HEK293 (cell line): ENCODE measurements around the gene PARD3B.

Source experiments
- FEZF1 ChIP-seq: fragments of 450-650 bp; formaldehyde crosslinking; IDR thresholded peaks from 2 replicates; pipeline ENCODE4 v1.5.1; 2016; ENCODE audit warnings: missing biosample characterization, missing genetic modification characterization
- GLI4 ChIP-seq: fragments of 450-650 bp; formaldehyde crosslinking; IDR thresholded peaks from 2 replicates; pipeline ENCODE4 v1.5.1; 2016; ENCODE audit warnings: missing biosample characterization, missing genetic modification characterization
- IKZF3 ChIP-seq: fragments of 450-650 bp; IDR thresholded peaks from 2 replicates; pipeline ENCODE4 v1.5.0; 2018; ENCODE audit warnings: missing biosample characterization, mild to moderate bottlenecking, missing genetic modification characterization, moderate library complexity
- MEIS1 ChIP-seq: sonication (generic); formaldehyde crosslinking; IDR thresholded peaks from 2 replicates; pipeline ENCODE4 v1.8.1; 2022; ENCODE audit warnings: missing genetic modification reagents, mild to moderate bottlenecking, borderline replicate concordance
- MYNN ChIP-seq: fragments of 450-650 bp; formaldehyde crosslinking; IDR thresholded peaks from 2 replicates; pipeline ENCODE4 v1.5.1; 2016; ENCODE audit warnings: missing biosample characterization, missing genetic modification characterization, borderline replicate concordance
- ZBTB1 ChIP-seq: fragments of 450-650 bp; formaldehyde crosslinking; IDR thresholded peaks from 2 replicates; pipeline ENCODE4 v1.5.1; 2016; ENCODE audit warnings: missing biosample characterization, missing genetic modification characterization
- ZBTB48 ChIP-seq: fragments of 450-650 bp; formaldehyde crosslinking; IDR thresholded peaks from 2 replicates; pipeline ENCODE4 v1.5.1; 2016; ENCODE audit warnings: missing biosample characterization, missing genetic modification characterization
- ZEB2 ChIP-seq: fragments of 450-650 bp; formaldehyde crosslinking; IDR thresholded peaks from 2 replicates; pipeline ENCODE4 v1.5.1; 2016; ENCODE audit warnings: missing biosample characterization, missing genetic modification characterization
- ZNF146 ChIP-seq: fragments of 450-650 bp; formaldehyde crosslinking; IDR thresholded peaks from 2 replicates; pipeline ENCODE4 v1.5.1; 2016; ENCODE audit warnings: missing biosample characterization, missing genetic modification characterization
- ZNF169 ChIP-seq: fragments of 450-650 bp; formaldehyde crosslinking; IDR thresholded peaks from 2 replicates; pipeline ENCODE4 v1.5.1; 2016; ENCODE audit warnings: missing biosample characterization, missing genetic modification characterization
- ZNF266 ChIP-seq: fragments of 450-650 bp; formaldehyde crosslinking; IDR thresholded peaks from 2 replicates; pipeline ENCODE4 v1.5.1; 2016; ENCODE audit warnings: missing biosample characterization, missing genetic modification characterization, low read depth
- ZNF311 ChIP-seq: fragments of 450-650 bp; formaldehyde crosslinking; IDR thresholded peaks from 2 replicates; pipeline ENCODE4 v1.5.1; 2017; ENCODE audit warnings: missing biosample characterization, missing genetic modification characterization, borderline replicate concordance
- ZNF335 ChIP-seq: fragments of 450-650 bp; formaldehyde crosslinking; conservative IDR thresholded peaks from 2 replicates; pipeline ENCODE4 v1.5.1; 2016; ENCODE audit warnings: missing biosample characterization, missing genetic modification characterization
- ZNF394 ChIP-seq: fragments of 450-650 bp; formaldehyde crosslinking; IDR thresholded peaks from 2 replicates; pipeline ENCODE4 v1.5.1; 2016; ENCODE audit warnings: missing biosample characterization, missing genetic modification characterization, mild to moderate bottlenecking, moderate library complexity, borderline replicate concordance
- ZNF473 ChIP-seq: fragments of 450-650 bp; formaldehyde crosslinking; IDR thresholded peaks from 2 replicates; pipeline ENCODE4 v1.5.1; 2017; ENCODE audit warnings: missing biosample characterization, missing genetic modification characterization
- ZNF48 ChIP-seq: fragments of 450-650 bp; formaldehyde crosslinking; IDR thresholded peaks from 2 replicates; pipeline ENCODE4 v1.5.1; 2016; ENCODE audit warnings: missing biosample characterization, missing genetic modification characterization
- ZNF501 ChIP-seq: fragments of 450-650 bp; formaldehyde crosslinking; IDR thresholded peaks from 2 replicates; pipeline ENCODE4 v1.5.1; 2016; ENCODE audit warnings: missing biosample characterization, missing genetic modification characterization
- ZNF561 ChIP-seq: fragments of 450-650 bp; IDR thresholded peaks from 2 replicates; pipeline ENCODE4 v1.5.1; 2018; ENCODE audit warnings: missing biosample characterization, missing genetic modification characterization, borderline replicate concordance
- ZNF629 ChIP-seq: fragments of 450-650 bp; formaldehyde crosslinking; IDR thresholded peaks from 2 replicates; pipeline ENCODE4 v1.5.1; 2017; ENCODE audit warnings: missing biosample characterization, missing genetic modification characterization
- ZNF785 ChIP-seq: fragments of 450-650 bp; formaldehyde crosslinking; IDR thresholded peaks from 2 replicates; pipeline ENCODE4 v1.5.1; 2016; ENCODE audit warnings: missing biosample characterization, missing genetic modification characterization
- ZNF792 ChIP-seq: fragments of 450-650 bp; formaldehyde crosslinking; IDR thresholded peaks from 2 replicates; pipeline ENCODE4 v1.5.1; 2016; ENCODE audit warnings: missing biosample characterization, missing genetic modification characterization
- ZNF837 ChIP-seq: fragments of 450-650 bp; formaldehyde crosslinking; IDR thresholded peaks from 2 replicates; pipeline ENCODE4 v1.5.1; 2016; ENCODE audit warnings: missing biosample characterization, missing genetic modification characterization
- TF ChIP-seq, protein P1 (sequence below): fragments of 450-650 bp; formaldehyde crosslinking; IDR thresholded peaks from 2 replicates; pipeline ENCODE4 v1.5.1; 2016; ENCODE audit warnings: missing biosample characterization, missing genetic modification characterization
- TF ChIP-seq, protein P2 (sequence below): fragments of 450-650 bp; formaldehyde crosslinking; IDR thresholded peaks from 2 replicates; pipeline ENCODE4 v1.5.1; 2016; ENCODE audit warnings: missing biosample characterization, missing genetic modification characterization
- TF ChIP-seq, protein P3 (sequence below): fragments of 450-650 bp; formaldehyde crosslinking; IDR thresholded peaks from 2 replicates; pipeline ENCODE4 v1.5.1; 2016; ENCODE audit warnings: missing biosample characterization, missing genetic modification characterization
- TF ChIP-seq, protein P4 (sequence below): fragments of 450-650 bp; IDR thresholded peaks from 2 replicates; pipeline ENCODE4 v1.5.1; 2018; ENCODE audit warnings: missing biosample characterization, missing genetic modification characterization
- TF ChIP-seq, protein P5 (sequence below): fragments of 450-650 bp; formaldehyde crosslinking; conservative IDR thresholded peaks from 2 replicates; pipeline ENCODE4 v1.5.1; 2016; ENCODE audit warnings: low read depth, missing biosample characterization, missing genetic modification characterization

Gene PARD3B

DNA sequence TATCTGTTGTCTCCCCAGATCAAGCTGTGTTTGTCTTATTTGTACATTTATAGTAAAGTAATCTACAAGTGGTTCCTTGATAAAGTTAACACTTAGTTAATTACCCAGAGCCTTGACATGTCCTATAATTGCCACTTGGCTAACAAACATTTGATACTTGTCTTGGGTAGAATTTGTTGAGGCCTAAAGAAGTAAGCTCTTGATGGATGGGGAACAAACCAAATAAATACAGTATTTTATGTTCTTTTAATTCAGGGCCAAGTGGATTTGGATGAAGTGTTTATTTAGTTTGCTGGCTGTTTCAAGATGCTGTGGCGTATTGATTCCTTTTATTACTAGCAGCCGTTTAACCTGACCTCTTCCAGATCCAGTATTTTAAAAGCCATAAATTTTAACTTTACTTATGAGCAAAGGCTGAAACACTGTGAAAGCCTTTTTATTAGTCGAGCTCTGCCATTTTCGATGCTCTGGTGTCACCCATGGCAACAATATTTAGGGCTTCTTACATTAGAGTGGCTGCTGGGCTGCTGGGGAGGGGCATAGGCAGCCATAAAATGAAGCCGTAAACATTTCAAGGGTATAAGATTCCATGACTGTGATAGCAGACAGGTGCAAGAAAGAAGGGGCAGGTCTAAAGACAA lies 735.4 kb downstream of the PARD3B start (continued):
- TF ChIP-seq ZNF561 (tag by site-specific recombination) (peak; percentile 42; the same call in 1 of the 2 replicates), ZNF146 (tag by site-specific recombination) (no peak), ZNF792 (tag by site-specific recombination) (no peak), ZNF394 (tag by site-specific recombination) (no peak), MEIS1 (CRISPR knock-in tag) (no peak), ZNF785 (no peak), ZNF48 (no peak), GLI4 (tag by site-specific recombination) (no peak), ZNF335 (tag by site-specific recombination) (no peak), ZBTB1 (tag by site-specific recombination) (0 out of 2 replicates have a peak, but pooled peaks have one; percentile 56), ZBTB48 (tag by site-specific recombination) (no peak), ZNF311 (no peak), ZNF837 (no peak), ZNF473 (tag by site-specific recombination) (no peak), IKZF3 (tag by site-specific recombination) (peak; percentile 72), ZEB2 (tag by site-specific recombination) (peak; percentile 59; the same call in 1 of the 2 replicates), ZNF169 (tag by site-specific recombination) (no peak), FEZF1 (peak; percentile 99), ZNF266 (tag by site-specific recombination) (no peak), ZNF629 (tag by site-specific recombination) (no peak), MYNN (tag by site-specific recombination) (no peak), ZNF501 (tag by site-specific recombination) (no peak)
- TF ChIP-seq, protein P1, sequence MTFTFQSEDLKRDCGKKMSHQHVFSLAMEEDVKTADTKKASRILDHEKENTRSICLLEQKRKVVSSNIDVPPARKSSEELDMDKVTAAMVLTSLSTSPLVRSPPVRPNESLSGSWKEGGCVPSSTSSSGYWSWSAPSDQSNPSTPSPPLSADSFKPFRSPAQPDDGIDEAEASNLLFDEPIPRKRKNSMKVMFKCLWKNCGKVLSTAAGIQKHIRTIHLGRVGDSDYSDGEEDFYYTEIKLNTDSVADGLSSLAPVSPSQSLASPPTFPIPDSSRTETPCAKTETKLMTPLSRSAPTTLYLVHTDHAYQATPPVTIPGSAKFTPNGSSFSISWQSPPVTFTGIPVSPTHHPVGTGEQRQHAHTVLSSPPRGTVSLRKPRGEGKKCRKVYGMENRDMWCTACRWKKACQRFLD (tag by site-specific recombination), result no peak
- TF ChIP-seq, protein P2, sequence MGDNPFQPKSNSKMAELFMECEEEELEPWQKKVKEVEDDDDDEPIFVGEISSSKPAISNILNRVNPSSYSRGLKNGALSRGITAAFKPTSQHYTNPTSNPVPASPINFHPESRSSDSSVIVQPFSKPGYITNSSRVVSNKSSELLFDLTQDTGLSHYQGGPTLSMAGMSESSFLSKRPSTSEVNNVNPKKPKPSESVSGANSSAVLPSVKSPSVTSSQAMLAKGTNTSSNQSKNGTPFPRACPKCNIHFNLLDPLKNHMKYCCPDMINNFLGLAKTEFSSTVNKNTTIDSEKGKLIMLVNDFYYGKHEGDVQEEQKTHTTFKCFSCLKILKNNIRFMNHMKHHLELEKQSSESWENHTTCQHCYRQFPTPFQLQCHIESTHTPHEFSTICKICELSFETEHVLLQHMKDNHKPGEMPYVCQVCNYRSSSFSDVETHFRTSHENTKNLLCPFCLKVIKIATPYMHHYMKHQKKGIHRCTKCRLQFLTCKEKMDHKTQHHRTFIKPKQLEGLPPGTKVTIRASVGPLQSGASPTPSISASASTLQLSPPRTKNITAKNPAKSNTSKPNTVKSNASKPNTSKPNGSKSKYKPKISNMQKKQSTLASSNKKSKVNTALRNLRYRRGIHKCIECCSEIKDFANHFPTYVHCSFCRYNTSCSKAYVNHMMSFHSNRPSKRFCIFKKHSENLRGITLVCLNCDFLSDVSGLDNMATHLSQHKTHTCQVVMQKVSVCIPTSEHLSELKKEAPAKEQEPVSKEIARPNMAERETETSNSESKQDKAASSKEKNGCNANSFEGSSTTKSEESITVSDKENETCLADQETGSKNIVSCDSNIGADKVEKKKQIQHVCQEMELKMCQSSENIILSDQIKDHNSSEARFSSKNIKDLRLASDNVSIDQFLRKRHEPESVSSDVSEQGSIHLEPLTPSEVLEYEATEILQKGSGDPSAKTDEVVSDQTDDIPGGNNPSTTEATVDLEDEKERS (tag by site-specific recombination), result no peak
- TF ChIP-seq, protein P3, sequence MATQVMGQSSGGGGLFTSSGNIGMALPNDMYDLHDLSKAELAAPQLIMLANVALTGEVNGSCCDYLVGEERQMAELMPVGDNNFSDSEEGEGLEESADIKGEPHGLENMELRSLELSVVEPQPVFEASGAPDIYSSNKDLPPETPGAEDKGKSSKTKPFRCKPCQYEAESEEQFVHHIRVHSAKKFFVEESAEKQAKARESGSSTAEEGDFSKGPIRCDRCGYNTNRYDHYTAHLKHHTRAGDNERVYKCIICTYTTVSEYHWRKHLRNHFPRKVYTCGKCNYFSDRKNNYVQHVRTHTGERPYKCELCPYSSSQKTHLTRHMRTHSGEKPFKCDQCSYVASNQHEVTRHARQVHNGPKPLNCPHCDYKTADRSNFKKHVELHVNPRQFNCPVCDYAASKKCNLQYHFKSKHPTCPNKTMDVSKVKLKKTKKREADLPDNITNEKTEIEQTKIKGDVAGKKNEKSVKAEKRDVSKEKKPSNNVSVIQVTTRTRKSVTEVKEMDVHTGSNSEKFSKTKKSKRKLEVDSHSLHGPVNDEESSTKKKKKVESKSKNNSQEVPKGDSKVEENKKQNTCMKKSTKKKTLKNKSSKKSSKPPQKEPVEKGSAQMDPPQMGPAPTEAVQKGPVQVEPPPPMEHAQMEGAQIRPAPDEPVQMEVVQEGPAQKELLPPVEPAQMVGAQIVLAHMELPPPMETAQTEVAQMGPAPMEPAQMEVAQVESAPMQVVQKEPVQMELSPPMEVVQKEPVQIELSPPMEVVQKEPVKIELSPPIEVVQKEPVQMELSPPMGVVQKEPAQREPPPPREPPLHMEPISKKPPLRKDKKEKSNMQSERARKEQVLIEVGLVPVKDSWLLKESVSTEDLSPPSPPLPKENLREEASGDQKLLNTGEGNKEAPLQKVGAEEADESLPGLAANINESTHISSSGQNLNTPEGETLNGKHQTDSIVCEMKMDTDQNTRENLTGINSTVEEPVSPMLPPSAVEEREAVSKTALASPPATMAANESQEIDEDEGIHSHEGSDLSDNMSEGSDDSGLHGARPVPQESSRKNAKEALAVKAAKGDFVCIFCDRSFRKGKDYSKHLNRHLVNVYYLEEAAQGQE (tag by site-specific recombination), result no peak
- TF ChIP-seq, protein P4, sequence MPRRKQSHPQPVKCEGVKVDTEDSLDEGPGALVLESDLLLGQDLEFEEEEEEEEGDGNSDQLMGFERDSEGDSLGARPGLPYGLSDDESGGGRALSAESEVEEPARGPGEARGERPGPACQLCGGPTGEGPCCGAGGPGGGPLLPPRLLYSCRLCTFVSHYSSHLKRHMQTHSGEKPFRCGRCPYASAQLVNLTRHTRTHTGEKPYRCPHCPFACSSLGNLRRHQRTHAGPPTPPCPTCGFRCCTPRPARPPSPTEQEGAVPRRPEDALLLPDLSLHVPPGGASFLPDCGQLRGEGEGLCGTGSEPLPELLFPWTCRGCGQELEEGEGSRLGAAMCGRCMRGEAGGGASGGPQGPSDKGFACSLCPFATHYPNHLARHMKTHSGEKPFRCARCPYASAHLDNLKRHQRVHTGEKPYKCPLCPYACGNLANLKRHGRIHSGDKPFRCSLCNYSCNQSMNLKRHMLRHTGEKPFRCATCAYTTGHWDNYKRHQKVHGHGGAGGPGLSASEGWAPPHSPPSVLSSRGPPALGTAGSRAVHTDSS, result peak; percentile 48; the same call in 1 of the 2 replicates
- TF ChIP-seq, protein P5, sequence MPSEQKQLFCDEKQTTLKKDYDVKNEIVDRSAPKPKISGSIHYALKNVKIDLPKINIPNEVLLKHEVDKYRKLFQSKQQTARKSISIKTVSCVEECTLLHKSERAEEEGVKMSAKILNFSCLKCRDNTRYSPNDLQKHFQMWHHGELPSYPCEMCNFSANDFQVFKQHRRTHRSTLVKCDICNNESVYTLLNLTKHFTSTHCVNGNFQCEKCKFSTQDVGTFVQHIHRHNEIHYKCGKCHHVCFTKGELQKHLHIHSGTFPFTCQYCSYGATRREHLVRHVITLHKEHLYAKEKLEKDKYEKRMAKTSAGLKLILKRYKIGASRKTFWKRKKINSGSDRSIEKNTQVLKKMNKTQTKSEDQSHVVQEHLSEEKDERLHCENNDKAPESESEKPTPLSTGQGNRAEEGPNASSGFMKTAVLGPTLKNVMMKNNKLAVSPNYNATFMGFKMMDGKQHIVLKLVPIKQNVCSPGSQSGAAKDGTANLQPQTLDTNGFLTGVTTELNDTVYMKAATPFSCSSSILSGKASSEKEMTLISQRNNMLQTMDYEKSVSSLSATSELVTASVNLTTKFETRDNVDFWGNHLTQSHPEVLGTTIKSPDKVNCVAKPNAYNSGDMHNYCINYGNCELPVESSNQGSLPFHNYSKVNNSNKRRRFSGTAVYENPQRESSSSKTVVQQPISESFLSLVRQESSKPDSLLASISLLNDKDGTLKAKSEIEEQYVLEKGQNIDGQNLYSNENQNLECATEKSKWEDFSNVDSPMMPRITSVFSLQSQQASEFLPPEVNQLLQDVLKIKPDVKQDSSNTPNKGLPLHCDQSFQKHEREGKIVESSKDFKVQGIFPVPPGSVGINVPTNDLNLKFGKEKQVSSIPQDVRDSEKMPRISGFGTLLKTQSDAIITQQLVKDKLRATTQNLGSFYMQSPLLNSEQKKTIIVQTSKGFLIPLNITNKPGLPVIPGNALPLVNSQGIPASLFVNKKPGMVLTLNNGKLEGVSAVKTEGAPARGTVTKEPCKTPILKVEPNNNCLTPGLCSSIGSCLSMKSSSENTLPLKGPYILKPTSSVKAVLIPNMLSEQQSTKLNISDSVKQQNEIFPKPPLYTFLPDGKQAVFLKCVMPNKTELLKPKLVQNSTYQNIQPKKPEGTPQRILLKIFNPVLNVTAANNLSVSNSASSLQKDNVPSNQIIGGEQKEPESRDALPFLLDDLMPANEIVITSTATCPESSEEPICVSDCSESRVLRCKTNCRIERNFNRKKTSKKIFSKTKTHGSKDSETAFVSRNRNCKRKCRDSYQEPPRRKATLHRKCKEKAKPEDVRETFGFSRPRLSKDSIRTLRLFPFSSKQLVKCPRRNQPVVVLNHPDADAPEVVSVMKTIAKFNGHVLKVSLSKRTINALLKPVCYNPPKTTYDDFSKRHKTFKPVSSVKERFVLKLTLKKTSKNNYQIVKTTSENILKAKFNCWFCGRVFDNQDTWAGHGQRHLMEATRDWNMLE, result no peak
